MM.1S (cell line): ENCODE measurements around the gene TBC1D5.

Experiments used
- DNase-seq: peaks from one replicate; pipeline ENCODE4 v3.0.0-alpha.2; 2015
- H2AFZ ChIP-seq: fragments of 300-600 bp; sonication (generic); 2 replicates; pipeline ENCODE4 v1.6.0; 2016; ENCODE audit warnings: antibody characterized with exemption, low read length
- H3F3A ChIP-seq: fragments of 300-600 bp; sonication (generic); 2 replicates; pipeline ENCODE4 v1.6.1; 2016; ENCODE audit warnings: mild to moderate bottlenecking, antibody characterized with exemption, low read length, moderate library complexity, mixed read lengths; ENCODE audit not compliant: insufficient read depth
- H3K27ac ChIP-seq: fragments of 300-600 bp; sonication (generic); 2 replicates; pipeline ENCODE4 v1.5.1; 2016; ENCODE audit warnings: mild to moderate bottlenecking, low read length
- H3K27me3 ChIP-seq: fragments of 300-600 bp; sonication (generic); replicated peaks from 2 replicates; pipeline ENCODE4 v1.6.0; 2016; ENCODE audit warnings: low read length; ENCODE audit not compliant: insufficient read depth
- H3K36me3 ChIP-seq: fragments of 300-600 bp; sonication (generic); replicated peaks from 2 replicates; pipeline ENCODE4 v1.6.1; 2016; ENCODE audit warnings: mild to moderate bottlenecking, low read length, mixed read lengths; ENCODE audit not compliant: insufficient read depth
- H3K4me1 ChIP-seq: fragments of 300-600 bp; sonication (generic); 2 replicates; pipeline ENCODE4 v1.6.1; 2016; ENCODE audit warnings: low read length, mixed read lengths
- H3K4me2 ChIP-seq: fragments of 300-600 bp; sonication (generic); 2 replicates; pipeline ENCODE4 v1.6.0; 2016; ENCODE audit warnings: low read depth, low read length
- H3K4me3 ChIP-seq: fragments of 300-600 bp; sonication (generic); 2 replicates; pipeline ENCODE4 v1.5.1; 2016; ENCODE audit warnings: low read length, mixed read lengths
- H3K79me2 ChIP-seq: fragments of 300-600 bp; sonication (generic); 2 replicates; pipeline ENCODE4 v1.6.1; 2016; ENCODE audit warnings: mixed run types, low read length, mixed read lengths
- H3K9ac ChIP-seq: fragments of 300-600 bp; sonication (generic); 2 replicates; pipeline ENCODE4 v1.6.1; 2016; ENCODE audit warnings: low read length, mixed read lengths
- H3K9me2 ChIP-seq: fragments of 300-600 bp; sonication (generic); replicated peaks from 2 replicates; pipeline ENCODE4 v1.6.1; 2016; ENCODE audit warnings: mild to moderate bottlenecking, low read length, mixed read lengths; ENCODE audit not compliant: insufficient read depth
- H3K9me3 ChIP-seq: fragments of 300-600 bp; sonication (generic); replicated peaks from 2 replicates; pipeline ENCODE4 v1.6.1; 2016; ENCODE audit warnings: mild to moderate bottlenecking, low read length, mixed read lengths; ENCODE audit not compliant: insufficient read depth
- H4K20me1 ChIP-seq: fragments of 300-600 bp; sonication (generic); 2 replicates; pipeline ENCODE4 v1.6.1; 2016; ENCODE audit warnings: mild to moderate bottlenecking, low read length, moderate library complexity, mixed read lengths; ENCODE audit not compliant: insufficient read depth
- EZH2 ChIP-seq: fragments of 300-600 bp; sonication (generic); optimal IDR thresholded peaks from 2 replicates; pipeline ENCODE3; 2017; ENCODE audit warnings: low read depth, mild to moderate bottlenecking, antibody characterized with exemption, low read length, mixed read lengths
- EZH2phosphoT487 ChIP-seq: fragments of 300-600 bp; sonication (generic); IDR thresholded peaks from 2 replicates; pipeline ENCODE4 v1.6.1; 2018; ENCODE audit warnings: antibody characterized with exemption, low read length
- TF ChIP-seq, protein P1 (sequence below): fragments of 300-600 bp; sonication (generic); IDR thresholded peaks from 2 replicates; pipeline ENCODE4 v1.5.1; 2016; ENCODE audit warnings: antibody characterized with exemption, low read length, mixed read lengths

TBC1D5 gene

DNA sequence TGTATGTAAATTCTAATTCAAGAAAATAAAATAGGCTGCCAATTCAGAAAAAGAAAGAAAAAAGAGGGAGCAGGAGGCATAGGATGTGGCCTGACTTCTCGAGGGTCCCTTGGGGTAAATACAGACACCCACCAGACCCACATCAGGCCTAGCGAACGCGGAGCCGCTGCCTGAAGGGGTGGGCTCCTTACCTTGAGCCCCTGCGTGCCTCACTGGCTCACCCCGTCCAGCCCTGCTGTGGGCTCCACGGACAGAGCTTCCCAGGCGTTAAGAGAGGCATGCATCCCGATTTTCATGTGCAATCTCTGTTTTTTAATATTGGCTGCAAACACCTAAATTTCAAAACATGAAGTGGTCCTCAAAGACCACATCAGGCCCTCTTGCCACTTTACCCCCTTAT lies 599.9 kb downstream of the TBC1D5 start:
- no peak overlapping the region for H3K4me2 ChIP-seq
- no peak overlapping the region for H2AFZ ChIP-seq
- no peak overlapping the region for H3K9ac ChIP-seq

DNA sequence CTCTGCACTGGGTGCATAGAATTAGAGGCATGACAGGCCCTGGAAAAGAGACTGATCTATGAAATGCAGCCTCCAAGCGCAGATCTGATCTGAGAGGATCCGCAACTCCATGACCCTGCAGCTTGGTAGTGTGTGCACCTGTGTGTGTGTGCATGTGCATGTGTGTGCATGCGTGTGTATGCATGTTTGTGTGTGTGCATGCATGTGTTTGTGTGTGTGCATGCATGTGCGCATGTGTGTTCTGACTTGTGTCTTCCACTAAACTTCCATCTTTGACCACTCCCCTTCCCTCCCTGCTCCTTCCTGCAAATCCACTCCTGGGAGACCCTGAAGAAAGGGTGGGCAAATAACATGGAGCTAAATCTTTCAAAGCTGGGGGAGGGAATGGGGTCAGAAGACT lies 600.7 kb downstream of the TBC1D5 start:
- H2AFZ ChIP-seq, result no peak overlapping the region
- no peak overlapping the region for H3K9ac ChIP-seq
- no peaks in the 10 kb centered on the region for H3K9me3 ChIP-seq
- no peak overlapping the region for H3K27ac ChIP-seq
- H3K9me2 ChIP-seq, result no peaks in the 10 kb centered on the region
- no peak overlapping the region for H3K4me2 ChIP-seq
- no peak for DNase-seq
- H3K79me2 ChIP-seq, result no peaks in the 10 kb centered on the region
- no peaks in the 10 kb centered on the region for H4K20me1 ChIP-seq
- H3F3A ChIP-seq, result no peaks in the 10 kb centered on the region
- no peaks in the 10 kb centered on the region for H3K4me1 ChIP-seq
- H3K36me3 ChIP-seq, result no peaks in the 10 kb centered on the region
- TF ChIP-seq, protein P1, sequence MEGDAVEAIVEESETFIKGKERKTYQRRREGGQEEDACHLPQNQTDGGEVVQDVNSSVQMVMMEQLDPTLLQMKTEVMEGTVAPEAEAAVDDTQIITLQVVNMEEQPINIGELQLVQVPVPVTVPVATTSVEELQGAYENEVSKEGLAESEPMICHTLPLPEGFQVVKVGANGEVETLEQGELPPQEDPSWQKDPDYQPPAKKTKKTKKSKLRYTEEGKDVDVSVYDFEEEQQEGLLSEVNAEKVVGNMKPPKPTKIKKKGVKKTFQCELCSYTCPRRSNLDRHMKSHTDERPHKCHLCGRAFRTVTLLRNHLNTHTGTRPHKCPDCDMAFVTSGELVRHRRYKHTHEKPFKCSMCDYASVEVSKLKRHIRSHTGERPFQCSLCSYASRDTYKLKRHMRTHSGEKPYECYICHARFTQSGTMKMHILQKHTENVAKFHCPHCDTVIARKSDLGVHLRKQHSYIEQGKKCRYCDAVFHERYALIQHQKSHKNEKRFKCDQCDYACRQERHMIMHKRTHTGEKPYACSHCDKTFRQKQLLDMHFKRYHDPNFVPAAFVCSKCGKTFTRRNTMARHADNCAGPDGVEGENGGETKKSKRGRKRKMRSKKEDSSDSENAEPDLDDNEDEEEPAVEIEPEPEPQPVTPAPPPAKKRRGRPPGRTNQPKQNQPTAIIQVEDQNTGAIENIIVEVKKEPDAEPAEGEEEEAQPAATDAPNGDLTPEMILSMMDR, result no peak
- TF ChIP-seq EZH2phosphoT487 (no peak), EZH2 (no peak)
- H3K27me3 ChIP-seq, result no peaks in the 10 kb centered on the region
- H3K4me3 ChIP-seq, result no peak overlapping the region

More for the DNA sequence above, 599.9 kb downstream of the TBC1D5 start:
- Histone ChIP-seq H3K4me3 (no peak overlapping the region), H3K36me3 (no peaks in the 10 kb centered on the region), H3F3A (no peaks in the 10 kb centered on the region), H3K9me3 (no peaks in the 10 kb centered on the region), H3K27ac (no peak overlapping the region), H3K4me1 (no peaks in the 10 kb centered on the region), H3K79me2 (no peaks in the 10 kb centered on the region), H4K20me1 (no peaks in the 10 kb centered on the region), H3K27me3 (no peaks in the 10 kb centered on the region), H3K9me2 (no peaks in the 10 kb centered on the region)
- DNase-seq, result no peak
- TF ChIP-seq, protein P1, result no peak
- no peak for TF ChIP-seq EZH2
- TF ChIP-seq EZH2phosphoT487, result no peak

DNA sequence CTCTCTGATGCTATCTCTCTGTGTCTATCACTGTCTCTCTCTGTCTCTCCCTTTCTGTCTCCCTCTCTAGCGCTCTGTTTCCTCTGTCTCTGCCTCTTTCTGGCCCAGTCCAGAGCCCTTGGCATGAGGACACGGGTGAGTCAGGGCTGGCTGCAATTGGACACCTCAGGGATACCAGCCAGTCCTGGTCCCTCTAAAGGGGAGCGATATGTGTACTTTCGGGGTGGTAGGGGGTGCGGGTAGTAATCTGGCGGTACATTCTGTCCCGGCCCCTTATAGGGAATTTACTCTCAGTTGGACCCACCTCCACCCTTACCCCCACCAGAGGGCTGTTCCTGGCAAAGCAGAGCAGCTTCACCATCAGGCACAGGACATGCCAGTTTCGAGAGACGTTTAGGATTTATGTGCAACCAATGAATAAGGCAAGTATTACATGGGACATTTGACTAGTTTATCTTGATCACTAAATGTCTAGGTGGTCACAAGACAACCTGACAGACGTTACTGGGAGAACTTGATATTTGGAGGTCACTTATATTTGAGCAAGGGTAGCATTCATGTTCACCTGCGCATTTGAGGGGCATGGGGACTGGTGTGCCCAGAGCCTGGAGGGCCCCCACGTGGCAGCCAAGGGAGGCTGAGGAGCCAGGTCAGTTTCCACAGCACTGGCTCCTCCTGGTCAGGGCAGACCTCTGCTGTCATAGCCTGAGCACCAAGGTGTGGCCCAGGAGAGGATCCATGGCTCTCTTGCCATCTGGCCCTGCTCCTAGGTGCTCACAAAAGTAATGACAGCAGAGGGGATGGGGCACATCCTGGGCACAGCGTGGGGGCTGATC lies 601.5 kb downstream of the TBC1D5 start:
- Histone ChIP-seq H3K4me1 (no peaks in the 10 kb centered on the region), H3K79me2 (no peaks in the 10 kb centered on the region), H3K27me3 (no peaks in the 10 kb centered on the region), H3K27ac (no peak overlapping the region), H3F3A (no peaks in the 10 kb centered on the region), H3K9me2 (no peaks in the 10 kb centered on the region), H3K36me3 (no peaks in the 10 kb centered on the region), H2AFZ (no peak overlapping the region), H3K4me3 (no peak overlapping the region), H4K20me1 (no peaks in the 10 kb centered on the region), H3K9me3 (no peaks in the 10 kb centered on the region), H3K9ac (no peak overlapping the region), H3K4me2 (no peak overlapping the region)
- DNase-seq, result no peak
- TF ChIP-seq, protein P1, result no peak
